H4 (cell line): ENCODE results near the gene ZNF333. TPM values are rescaled to one million over a fixed set of nuclear protein-coding genes. Genes with fewer than 3 reads are reported as not detected.
"Not testable (repeated sequence)": the region's sequence is repeated elsewhere in the genome, so short reads cannot be mapped to it uniquely, and the experiment has no call there.

ENCODE experiments used
- DNase-seq: peaks from one replicate; pipeline ENCODE4 v3.0.0-alpha.2; 2015; ENCODE audit warnings: low spot score
- total RNA-seq: library from RNA; depleted of rRNA; stranded (reverse); fragments of >200 nt; shearing (Covaris generic); gene quantifications from 2 replicates; pipeline ENCODE4 v1.2.3, GENCODE V29; 2014

Gene ZNF333
- total RNA-seq, 1 experiment from 2014 or later: 8.5 TPM

GRCh38 chr19:14699641-14700040, 9.8 kb downstream of the ZNF333 start:
- no peak for DNase-seq

GRCh38 chr19:14700711-14701375, 11.0 kb downstream of the ZNF333 start:
- DNase-seq: no peak

GRCh38 chr19:14703833-14704232, 14.0 kb downstream of the ZNF333 start:
- DNase-seq: no peak

GRCh38 chr19:14704450-14704849, 14.6 kb downstream of the ZNF333 start:
- no peak for DNase-seq

GRCh38 chr19:14715841-14716240, 26.0 kb downstream of the ZNF333 start:
- no peak for DNase-seq

GRCh38 chr19:14718522-14719116, 28.8 kb downstream of the ZNF333 start:
- DNase-seq: no peak

GRCh38 chr19:14719162-14719561, 29.3 kb downstream of the ZNF333 start:
- DNase-seq: no peak

- no peak for DNase-seq
Measured at GRCh38 chr19:14722127-14722526, 32.3 kb downstream of the ZNF333 start.

- no peak for DNase-seq
Measured at GRCh38 chr19:14728595-14728994, 38.7 kb downstream of the ZNF333 start.

GRCh38 chr19:14731200-14731599, 41.4 kb downstream of the ZNF333 start:
- DNase-seq: no peak

- DNase-seq: no peak
Measured at GRCh38 chr19:14732510-14732909, 42.7 kb downstream of the ZNF333 start.

- DNase-seq: no peak
Measured at GRCh38 chr19:14733574-14733973, 43.7 kb downstream of the ZNF333 start.

- no peak for DNase-seq
Measured at GRCh38 chr19:14735915-14736314, 46.1 kb downstream of the ZNF333 start.

GRCh38 chr19:14746886-14747285, 57.0 kb downstream of the ZNF333 start:
- DNase-seq: no peak

- DNase-seq: no peak
Measured at GRCh38 chr19:14748601-14749000, 58.8 kb downstream of the ZNF333 start.

GRCh38 chr19:14758816-14759215, 69.0 kb downstream of the ZNF333 start:
- DNase-seq: no peak

- DNase-seq: no peak
Measured at GRCh38 chr19:14761607-14762006, 71.8 kb downstream of the ZNF333 start.

- DNase-seq: no peak
Measured at GRCh38 chr19:14762111-14762510, 72.3 kb downstream of the ZNF333 start.

- no peak for DNase-seq
Measured at GRCh38 chr19:14763497-14764145, 73.8 kb downstream of the ZNF333 start.

- DNase-seq: no peak
Measured at GRCh38 chr19:14764401-14764800, 74.6 kb downstream of the ZNF333 start.

- DNase-seq: not testable (repeated sequence)
Measured at GRCh38 chr19:14765403-14765802, 75.6 kb downstream of the ZNF333 start.

- DNase-seq: not testable (repeated sequence)
Measured at GRCh38 chr19:14765841-14766240, 76.0 kb downstream of the ZNF333 start.

GRCh38 chr19:14767466-14767971, 77.7 kb downstream of the ZNF333 start:
- DNase-seq: no peak
